DND-41 (cell line): ENCODE results near the gene PSMG3.

Source experiments
- CTCF ChIP-seq: IDR thresholded peaks from 2 replicates; pipeline ENCODE4 v1.5.1; 2012; ENCODE audit warnings: borderline replicate concordance, low read length, moderate library complexity, mild to moderate bottlenecking; ENCODE audit not compliant: poor library complexity, severe bottlenecking; ENCODE audit errors: extremely low read depth
- EZH2 ChIP-seq: IDR thresholded peaks from 3 replicates; pipeline ENCODE4 v1.6.1; 2012; ENCODE audit warnings: borderline replicate concordance, low read depth, mild to moderate bottlenecking, moderate library complexity, low read length, inconsistent platforms; ENCODE audit not compliant: severe bottlenecking

- TF ChIP-seq CTCF (no peak), EZH2 (no peak)
Observed at GRCh38 chr7:1584700-1585099, 14.9 kb upstream of the PSMG3 start.
